ENCODE measurements around the gene CERK. TPM values are rescaled to one million over a fixed set of nuclear protein-coding genes. Genes with fewer than 3 reads are reported as not detected.
A peak's percentile ranks its signal among the peaks of the same experiment; 100 is the strongest.

CERK gene
- total and polyA plus RNA-seq, 9 of the 15 experiments (the other 6 are each of a cell fraction or from before 2014, with no cell fraction given) = 1.1 to 14.9 (median 8.7) TPM

- CTCF ChIA-PET (ENCODE audit: low intra/inter-chr PET ratio) = no interaction called here
- H4K20me1 ChIP-seq (replicated peaks; ENCODE audit: control insufficient read depth, insufficient read depth, low read length) = no peaks in the 10 kb centered on the region
- in situ Hi-C loops (cut with MboI) (no loop called here), intact Hi-C loops (cut with micrococcal nuclease) (no loop called here)
- POLR2A ChIA-PET = no interaction called here
- H2AFZ ChIP-seq (ENCODE audit: low read depth, low read length) = no peak overlapping the region
- peaks cover 52% of the 10 kb centered on the region for H3K79me2 ChIP-seq (ENCODE audit: control insufficient read depth, insufficient read depth, low read length)
- H3K4me3 ChIP-seq = no peak overlapping the region
- FAIRE-seq = no peak
- H3K9ac ChIP-seq (ENCODE audit: insufficient read depth in 1 of 2, low read depth in 2 of 2, low read length in 2 of 2) = peak overlapping the region in 1 of 2 experiments; percentile 45; a peak in 2 of 4 replicates
- H3K4me2 ChIP-seq (ENCODE audit: insufficient read depth, low read length) = no peak overlapping the region
- BruUV-seq (replicated peaks) = no TSS peak
- H3K9me3 ChIP-seq (replicated peaks; ENCODE audit: control insufficient read depth, insufficient read depth, low read depth, low read length) = no peaks in the 10 kb centered on the region
- H3K36me3 ChIP-seq (ENCODE audit: control insufficient read depth, insufficient read depth, low read length) = no peaks in the 10 kb centered on the region; the same call in 2 of the 3 replicates
- ATAC-seq = no peak
- peaks cover 41 to 64% of the 10 kb centered on the region in 2 experiments for H3K4me1 ChIP-seq (replicated peaks in 1 of 2; ENCODE audit: control insufficient read depth in 2 of 2, insufficient read depth in 2 of 2, low read length in 2 of 2)
- no peak for DNase-seq (ENCODE audit: extremely low read depth in 1 of 4, low spot score in 3 of 4)
- TF ChIP-seq NEUROD1 (IDR thresholded peaks at IDR 0.05; ENCODE audit: borderline replicate concordance, low read depth, low read length, partially characterized antibody) (no peak), SOX6 (IDR thresholded peaks at IDR 0.05) (no peak), ZNF347 (CRISPR knock-in tag; IDR thresholded peaks at IDR 0.05; ENCODE audit: low read depth) (no peak), CEBPG (CRISPR knock-in tag; IDR thresholded peaks at IDR 0.05) (no peak), CEBPG (tag; conservative IDR thresholded peaks at IDR 0.05 in 1 of 2, IDR thresholded peaks at IDR 0.05 in 1 of 2) (no peak), ESRRB (CRISPR knock-in tag; IDR thresholded peaks at IDR 0.05; ENCODE audit: borderline replicate concordance) (no peak), HOMEZ (CRISPR knock-in tag; IDR thresholded peaks at IDR 0.05) (no peak), THAP12 (CRISPR knock-in tag; IDR thresholded peaks at IDR 0.05) (no peak), ZNF407 (IDR thresholded peaks at IDR 0.05; ENCODE audit: low read depth) (no peak)
- H3K27me3 ChIP-seq (ENCODE audit: control insufficient read depth in 2 of 2, insufficient read depth in 2 of 2, low read length in 2 of 2) = no peaks in the 10 kb centered on the region
- WGBS (ENCODE audit: insufficient coverage, low coverage, missing lambda C conversion rate) = 68% methylated on average over 7 of the region's 8 CpGs
- H3K27ac ChIP-seq (ENCODE audit: extremely low read depth, low read depth, low read length) = no peak overlapping the region
- no peaks in the 10 kb centered on the region for H3K9me1 ChIP-seq (ENCODE audit: control insufficient read depth, insufficient read depth, low read length)
Measured at GRCh38 chr22:46653596-46653995, 84.5 kb downstream of the CERK start.
